Activated CD4-positive, alpha-beta T cell treated with anti-CD3 and anti-CD28 coated beads, Interleukin-2, amount 50 U/mL, for 48 hours (primary cell): ENCODE results near the gene RGL3.
"Not testable (repeated sequence)": the region's sequence is repeated elsewhere in the genome, so short reads cannot be mapped to it uniquely, and the experiment has no call there.

Source experiments
- DNase-seq, 2 experiments: peaks; one replicate each; pipeline ENCODE4 v3.0.0-alpha.2; 2020

The RGL3 gene

GRCh38 chr19:11416346-11417052 lies 2.6 kb downstream of the RGL3 start:
- no peak for DNase-seq

- no peak for DNase-seq
These were observed 4.6 kb downstream of the RGL3 start for GRCh38 chr19:11414544-11414943.

DNA sequence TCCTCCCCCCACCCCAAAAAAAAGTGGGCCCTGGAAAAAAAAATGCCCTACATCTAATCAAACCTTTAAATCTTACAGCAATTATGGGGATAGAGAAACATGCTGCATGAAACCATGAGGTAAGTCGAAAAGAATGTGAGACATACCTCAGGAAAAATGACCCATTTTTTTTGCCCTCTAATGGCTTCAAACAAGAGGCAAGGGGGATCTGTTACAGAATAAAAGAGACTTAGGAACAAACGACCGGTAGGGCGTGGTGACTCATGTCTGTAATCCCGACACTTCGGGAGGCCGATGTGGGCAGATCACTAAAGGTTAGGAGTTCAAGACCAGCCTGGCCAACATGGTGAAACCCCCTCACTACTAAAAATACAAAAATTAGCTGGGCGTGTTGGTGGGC lies 8.4 kb downstream of the RGL3 start:
- no peak for DNase-seq

DNA sequence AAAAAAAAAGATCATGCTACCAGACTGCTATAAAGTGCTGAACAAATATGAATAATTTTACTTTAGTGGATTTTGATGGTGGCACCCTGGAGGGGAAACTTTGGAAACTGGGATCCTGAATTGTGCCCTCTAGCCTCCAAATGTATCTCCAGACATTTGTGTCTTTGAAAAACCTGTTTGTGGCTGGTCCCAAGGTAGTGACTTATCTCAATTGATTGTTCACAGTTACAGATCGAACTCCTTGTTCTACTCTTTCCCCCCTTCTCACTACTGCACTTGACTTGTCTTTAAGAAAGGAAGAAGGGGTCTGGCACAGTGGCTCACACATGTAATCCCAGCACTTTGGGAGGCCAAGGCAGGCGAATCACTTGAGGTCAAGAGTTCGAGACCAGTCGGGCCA lies 10.5 kb downstream of the RGL3 start:
- no peak for DNase-seq

DNA sequence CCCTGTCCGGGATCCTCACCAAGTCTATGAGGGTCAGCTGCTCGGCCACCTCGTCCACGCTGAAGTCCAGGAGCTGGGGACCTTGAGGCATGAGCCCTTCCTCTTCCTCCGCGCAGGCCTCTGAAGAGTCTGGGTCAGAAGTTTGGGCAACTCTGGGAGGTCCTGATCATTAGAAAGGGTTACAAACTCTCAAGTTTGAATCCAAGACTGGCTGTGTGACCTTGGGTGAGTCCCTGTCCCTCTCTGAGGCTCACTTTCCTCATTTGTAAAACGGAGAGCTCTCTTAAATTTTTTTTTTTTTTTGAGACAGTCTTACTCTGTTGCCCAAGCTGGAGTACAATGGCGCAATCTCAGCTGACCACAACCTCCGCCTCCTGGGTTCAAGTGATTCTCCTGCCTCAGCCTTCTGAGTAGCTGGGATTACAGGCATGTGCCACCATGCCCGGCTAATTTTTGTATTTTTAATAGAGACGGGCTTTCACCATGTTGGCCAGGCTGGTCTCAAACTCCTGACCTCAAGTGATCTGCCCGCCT lies 12.3 kb downstream of the RGL3 start:
- not testable (repeated sequence) for DNase-seq

- DNase-seq, result peak; percentile 51 to 53
These were observed 13.1 kb downstream of the RGL3 start for GRCh38 chr19:11405846-11406643.

DNA sequence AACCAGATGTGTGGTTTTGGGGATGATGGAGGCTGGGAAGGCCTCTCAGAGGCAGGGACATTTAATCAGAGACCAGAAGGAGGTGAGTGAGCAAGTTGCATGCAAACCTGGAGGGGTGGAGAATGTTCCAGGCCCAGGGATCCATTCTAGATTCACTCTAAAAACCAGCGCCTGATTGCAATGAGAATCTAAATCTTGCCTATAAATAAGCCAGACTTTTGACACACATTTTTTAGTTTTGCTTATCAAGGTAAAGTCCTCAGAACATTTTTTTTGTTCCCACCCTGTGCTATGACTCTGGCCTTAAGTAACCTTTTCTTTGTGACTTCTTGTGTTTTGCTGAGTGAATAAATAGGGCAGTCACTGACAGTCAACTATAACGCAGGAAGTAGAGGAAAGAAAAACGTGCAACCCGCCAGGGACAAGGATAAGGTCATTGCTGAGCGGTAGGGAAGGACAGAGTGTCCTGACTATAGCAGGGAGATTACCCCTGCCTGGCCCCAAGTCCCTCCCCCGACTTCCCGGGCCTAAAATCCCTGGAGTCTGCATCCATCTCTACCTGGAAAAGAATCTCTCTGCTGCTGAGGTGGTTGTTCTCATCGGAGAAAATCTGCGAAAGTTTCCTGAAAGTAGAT lies 14.4 kb downstream of the RGL3 start:
- no peak for DNase-seq

DNA sequence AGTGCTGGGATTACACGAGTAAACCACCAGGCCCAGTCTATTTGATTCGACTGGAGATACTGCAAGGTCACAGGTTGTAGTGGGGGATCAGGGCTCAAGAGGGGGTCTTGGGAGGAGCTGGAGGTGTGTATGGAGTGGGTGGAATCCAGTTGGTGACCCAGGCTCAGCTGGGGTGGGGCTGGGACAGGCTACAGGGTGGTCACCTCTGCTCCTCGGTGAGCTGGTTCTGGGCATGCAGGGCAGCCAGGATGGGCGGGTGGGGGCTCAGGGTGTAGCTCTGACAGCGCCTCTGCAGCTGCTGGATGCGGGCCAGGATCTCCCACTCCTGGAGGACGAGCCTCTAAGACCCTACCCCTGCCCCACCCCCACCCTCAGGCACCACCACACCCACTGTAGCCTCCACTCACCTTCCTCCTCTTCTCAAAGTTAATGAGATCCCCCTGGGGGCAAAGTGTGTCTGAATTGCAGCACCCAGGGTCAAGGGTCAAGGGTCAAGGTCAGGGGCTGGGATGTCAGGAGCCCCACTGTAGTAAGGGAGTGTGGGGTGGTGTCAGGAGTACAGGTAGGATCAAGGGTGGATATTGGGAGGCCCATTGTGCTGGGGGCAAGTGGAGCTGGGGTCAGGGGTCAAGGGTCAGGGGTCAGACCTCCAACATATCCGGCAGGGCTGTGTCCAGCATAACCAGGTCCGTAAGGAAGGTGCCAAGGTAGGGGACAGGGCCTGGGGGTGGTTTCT lies 17.1 kb downstream of the RGL3 start:
- no peak for DNase-seq

- DNase-seq, result no peak
These were observed 18.3 kb downstream of the RGL3 start for GRCh38 chr19:11400798-11401197.

GRCh38 chr19:11399667-11400066 lies 19.4 kb downstream of the RGL3 start:
- no peak for DNase-seq

- no peak for DNase-seq
These were observed 22.0 kb downstream of the RGL3 start for GRCh38 chr19:11397089-11397610.

GRCh38 chr19:11390933-11391680 lies 28.0 kb downstream of the RGL3 start:
- no peak for DNase-seq

DNA sequence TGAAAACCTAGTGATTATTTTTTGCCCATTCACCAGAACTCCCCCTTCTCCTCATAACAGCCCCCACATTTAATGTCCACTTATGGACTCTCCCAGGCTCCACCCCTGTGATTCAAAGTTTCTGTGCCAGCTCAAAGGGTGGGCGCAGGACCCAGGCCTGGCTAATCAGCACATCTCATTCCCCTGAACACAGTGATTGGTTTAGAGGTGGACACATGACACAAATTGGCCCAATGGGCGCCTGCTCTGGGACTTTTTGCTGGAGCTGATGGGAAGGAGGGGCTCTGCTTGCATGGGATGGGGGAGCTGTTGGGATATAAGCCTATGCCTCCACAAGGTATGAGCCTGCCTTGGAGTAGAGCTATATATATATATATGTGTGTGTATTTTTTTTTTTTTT lies 28.8 kb downstream of the RGL3 start:
- DNase-seq, result no peak

GRCh38 chr19:11387162-11388034 lies 31.7 kb downstream of the RGL3 start:
- DNase-seq, result no peak

- DNase-seq, result no peak
These were observed 34.4 kb downstream of the RGL3 start for GRCh38 chr19:11384778-11385129.

DNA sequence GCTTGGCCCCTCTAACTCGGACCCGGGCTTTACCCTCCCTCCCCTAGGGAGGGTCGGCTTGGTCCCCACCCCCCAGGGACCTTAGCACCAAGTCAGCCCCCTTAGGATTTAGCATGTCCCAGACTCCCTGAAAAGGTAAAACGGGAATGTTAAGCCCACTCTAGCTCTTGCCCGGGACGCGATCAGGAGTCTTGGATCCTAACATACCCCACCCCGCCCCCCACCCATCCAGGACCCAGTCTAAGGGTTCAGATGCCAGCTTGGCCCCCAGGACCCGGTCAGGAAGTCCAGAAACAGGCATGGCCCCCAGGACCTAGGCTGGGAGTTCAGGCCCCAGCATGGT lies 35.4 kb downstream of the RGL3 start:
- no peak for DNase-seq

- peak; percentile 55 to 63 for DNase-seq
These were observed 36.0 kb downstream of the RGL3 start for GRCh38 chr19:11382898-11383705.

GRCh38 chr19:11380653-11381537 lies 38.2 kb downstream of the RGL3 start:
- peak; percentile 95 to 98 for DNase-seq

DNA sequence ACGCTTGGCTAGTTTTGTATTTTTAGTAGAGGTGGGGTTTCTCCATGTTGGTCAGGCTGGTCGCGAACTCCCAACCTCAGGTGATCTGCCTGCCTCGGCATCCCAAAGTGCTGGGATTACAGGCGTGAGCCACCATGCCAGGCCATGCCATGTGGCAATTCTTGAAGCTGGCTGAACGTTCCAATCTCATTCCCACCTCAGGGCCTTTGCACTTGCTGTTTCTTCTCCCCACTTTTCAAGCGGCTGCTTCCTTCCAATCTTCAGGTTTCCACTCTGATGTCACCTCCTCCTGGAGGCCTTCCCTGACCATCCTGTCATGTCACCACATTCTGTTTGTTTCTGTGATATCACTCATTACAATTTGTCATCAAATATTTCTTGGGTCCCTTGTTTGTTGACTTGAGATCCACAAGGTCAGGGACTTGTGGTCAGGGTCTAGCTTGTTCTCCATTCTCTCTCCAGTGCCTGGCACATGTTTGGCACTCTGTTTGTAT lies 39.2 kb downstream of the RGL3 start:
- no peak for DNase-seq
